ENCODE results near the gene MAGEE2.
A peak's percentile ranks its signal among the peaks of the same experiment; 100 is the strongest.
"Not testable (repeated sequence)": the region's sequence is repeated elsewhere in the genome, so short reads cannot be mapped to it uniquely, and the experiment has no call there.

The MAGEE2 gene

GRCh38 chrX:75784680-75785491 is at the start of gene MAGEE2:
Gene MAGEE2, minus strand, starts transcription at chrX:75785254. Its CDS starts 203 bp downstream, at chrX:75785051.
- DNase-seq (ENCODE audit: low spot score): no peak

GRCh38 chrX:75786290-75786689 is 1.2 kb upstream of the MAGEE2 start:
- DNase-seq (ENCODE audit: low spot score): no peak

- DNase-seq (ENCODE audit: low spot score): no peak
Measured at GRCh38 chrX:75781611-75782010, 3.4 kb downstream of the MAGEE2 start.

GRCh38 chrX:75768063-75768462 is 17.0 kb downstream of the MAGEE2 start:
- not testable (repeated sequence) for DNase-seq (ENCODE audit: low spot score)

- no peak for DNase-seq (ENCODE audit: low spot score)
Measured at GRCh38 chrX:75748431-75748830, 36.6 kb downstream of the MAGEE2 start.

- DNase-seq (ENCODE audit: low spot score): peak; percentile 9
Measured at GRCh38 chrX:75746891-75747639, 38.0 kb downstream of the MAGEE2 start.

All from HuH-7.5 (cell line).